Left forelimb (tissue), 1 donor: ENCODE data around the gene TMEM267.
A peak's percentile ranks its signal among the peaks of the same experiment; 100 is the strongest.
"Not testable (repeated sequence)": the region's sequence is repeated elsewhere in the genome, so short reads cannot be mapped to it uniquely, and the experiment has no call there.

Experiments used
- DNase-seq: peaks from one replicate; pipeline ENCODE4 v3.0.0-alpha.2; 2018; ENCODE audit warnings: low spot score

TMEM267 gene

GRCh38 chr5:43483298-43484105 lies at the start of gene TMEM267:
Gene TMEM267 (minus strand): TSS chr5:43483865. CDS start chr5:43453969, 29,896 bp downstream.
- DNase-seq, result peak; percentile 95

GRCh38 chr5:43530648-43531047 lies 47.0 kb upstream of the TMEM267 start:
- DNase-seq, result no peak

GRCh38 chr5:43523662-43524072 lies 40.0 kb upstream of the TMEM267 start:
- DNase-seq, result no peak

- no peak for DNase-seq
Measured at GRCh38 chr5:43520615-43521014, 37.0 kb upstream of the TMEM267 start.

GRCh38 chr5:43515678-43516048 lies 32.0 kb upstream of the TMEM267 start:
- DNase-seq, result no peak

GRCh38 chr5:43514816-43515677 lies 31.4 kb upstream of the TMEM267 start, which contains the start of gene C5orf34:
Gene C5orf34 (minus strand): TSS chr5:43515148. CDS start chr5:43509339, 5,809 bp downstream.
- DNase-seq, result peak; percentile 98

GRCh38 chr5:43514471-43514815 lies 30.8 kb upstream of the TMEM267 start:
- no peak for DNase-seq

- DNase-seq, result no peak
Measured at GRCh38 chr5:43514025-43514424, 30.4 kb upstream of the TMEM267 start.

GRCh38 chr5:43511062-43511461 lies 27.4 kb upstream of the TMEM267 start:
- not testable (repeated sequence) for DNase-seq

- DNase-seq, result no peak
Measured at GRCh38 chr5:43498581-43498980, 14.9 kb upstream of the TMEM267 start.

GRCh38 chr5:43497311-43498104 lies 13.8 kb upstream of the TMEM267 start:
- DNase-seq, result no peak

GRCh38 chr5:43491326-43491725 lies 7.7 kb upstream of the TMEM267 start:
- DNase-seq, result no peak

- DNase-seq, result no peak
Measured at GRCh38 chr5:43486353-43486752, 2.7 kb upstream of the TMEM267 start.

GRCh38 chr5:43485406-43485805 lies 1.7 kb upstream of the TMEM267 start:
- DNase-seq, result no peak

- peak; percentile 87 for DNase-seq
Measured at GRCh38 chr5:43484106-43484849, 613 bp upstream of the TMEM267 start.

GRCh38 chr5:43482490-43483297 lies 971 bp downstream of the TMEM267 start:
- DNase-seq, result no peak

GRCh38 chr5:43469671-43470391 lies 13.8 kb downstream of the TMEM267 start:
- DNase-seq, result no peak

- no peak for DNase-seq
Measured at GRCh38 chr5:43467100-43467499, 16.6 kb downstream of the TMEM267 start.

- DNase-seq, result not testable (repeated sequence)
Measured at GRCh38 chr5:43465455-43465854, 18.2 kb downstream of the TMEM267 start.

GRCh38 chr5:43461066-43461465 lies 22.6 kb downstream of the TMEM267 start:
- no peak for DNase-seq
